Measurements from ENCODE around the gene TNFAIP3.

Gene TNFAIP3

DNA sequence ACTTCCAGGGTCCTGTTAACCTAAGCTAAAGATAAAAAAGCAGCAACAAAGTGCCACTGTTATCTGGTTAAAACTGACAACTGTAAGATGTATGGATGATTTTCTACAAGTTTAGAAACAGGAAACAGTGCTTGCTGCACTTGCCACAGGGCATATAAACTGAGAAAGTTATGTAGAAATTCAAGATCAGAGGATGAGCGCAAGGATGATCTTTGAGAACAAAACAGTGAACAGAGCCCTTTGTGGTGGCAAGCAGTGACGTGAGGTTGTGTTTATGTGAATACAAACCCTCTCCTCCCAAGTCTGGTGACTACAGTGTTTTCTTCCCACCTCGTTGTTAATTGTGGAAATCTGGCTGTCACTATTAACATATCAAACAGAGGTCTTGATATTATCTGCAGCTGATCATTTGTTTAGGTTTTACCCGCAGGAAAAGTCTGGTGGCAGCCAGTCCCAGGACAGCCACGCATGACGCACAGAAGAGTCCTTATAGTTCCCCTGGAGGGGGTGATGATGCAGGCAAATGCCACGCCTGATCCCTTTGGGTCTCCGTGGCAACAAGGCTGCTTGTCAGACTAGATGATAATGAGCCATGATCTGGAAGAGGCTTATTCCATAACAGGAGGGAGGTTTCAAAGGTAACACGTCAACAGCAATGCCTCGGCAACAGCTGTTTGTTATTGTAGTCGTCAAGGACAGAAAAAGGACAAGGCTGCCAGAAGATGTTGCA lies 43.1 kb upstream of the TNFAIP3 start:
- TF ChIP-seq, protein P1, sequence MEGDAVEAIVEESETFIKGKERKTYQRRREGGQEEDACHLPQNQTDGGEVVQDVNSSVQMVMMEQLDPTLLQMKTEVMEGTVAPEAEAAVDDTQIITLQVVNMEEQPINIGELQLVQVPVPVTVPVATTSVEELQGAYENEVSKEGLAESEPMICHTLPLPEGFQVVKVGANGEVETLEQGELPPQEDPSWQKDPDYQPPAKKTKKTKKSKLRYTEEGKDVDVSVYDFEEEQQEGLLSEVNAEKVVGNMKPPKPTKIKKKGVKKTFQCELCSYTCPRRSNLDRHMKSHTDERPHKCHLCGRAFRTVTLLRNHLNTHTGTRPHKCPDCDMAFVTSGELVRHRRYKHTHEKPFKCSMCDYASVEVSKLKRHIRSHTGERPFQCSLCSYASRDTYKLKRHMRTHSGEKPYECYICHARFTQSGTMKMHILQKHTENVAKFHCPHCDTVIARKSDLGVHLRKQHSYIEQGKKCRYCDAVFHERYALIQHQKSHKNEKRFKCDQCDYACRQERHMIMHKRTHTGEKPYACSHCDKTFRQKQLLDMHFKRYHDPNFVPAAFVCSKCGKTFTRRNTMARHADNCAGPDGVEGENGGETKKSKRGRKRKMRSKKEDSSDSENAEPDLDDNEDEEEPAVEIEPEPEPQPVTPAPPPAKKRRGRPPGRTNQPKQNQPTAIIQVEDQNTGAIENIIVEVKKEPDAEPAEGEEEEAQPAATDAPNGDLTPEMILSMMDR (IDR thresholded peaks at IDR 0.05; ENCODE audit: insufficient read depth, low read depth, low read length, missing control alignments): no peak
- no peak overlapping the region for H3K4me3 ChIP-seq (ENCODE audit: low read length)
- DNase-seq (ENCODE audit: low read depth): peak; percentile 72

DNA sequence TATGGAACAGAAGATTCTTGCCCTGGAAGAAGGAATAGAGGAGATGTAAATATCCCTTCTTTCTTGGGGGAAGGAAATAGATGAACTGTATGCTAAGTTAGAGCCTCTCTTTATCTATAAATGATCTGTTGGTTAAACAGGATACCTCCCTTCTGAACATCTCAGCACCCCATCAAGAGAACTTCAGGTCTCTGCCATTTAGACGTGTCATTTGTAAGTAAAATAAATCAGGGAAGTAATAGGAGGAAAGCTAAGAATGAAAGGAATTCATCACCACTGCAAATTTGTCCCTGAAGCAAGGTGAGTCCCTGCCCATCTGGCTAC lies 42.5 kb upstream of the TNFAIP3 start:
- no peak overlapping the region for H3K4me3 ChIP-seq (ENCODE audit: low read length)
- TF ChIP-seq, protein P1 (IDR thresholded peaks at IDR 0.05; ENCODE audit: insufficient read depth, low read depth, low read length, missing control alignments): no peak
- DNase-seq (ENCODE audit: low read depth): no peak

DNA sequence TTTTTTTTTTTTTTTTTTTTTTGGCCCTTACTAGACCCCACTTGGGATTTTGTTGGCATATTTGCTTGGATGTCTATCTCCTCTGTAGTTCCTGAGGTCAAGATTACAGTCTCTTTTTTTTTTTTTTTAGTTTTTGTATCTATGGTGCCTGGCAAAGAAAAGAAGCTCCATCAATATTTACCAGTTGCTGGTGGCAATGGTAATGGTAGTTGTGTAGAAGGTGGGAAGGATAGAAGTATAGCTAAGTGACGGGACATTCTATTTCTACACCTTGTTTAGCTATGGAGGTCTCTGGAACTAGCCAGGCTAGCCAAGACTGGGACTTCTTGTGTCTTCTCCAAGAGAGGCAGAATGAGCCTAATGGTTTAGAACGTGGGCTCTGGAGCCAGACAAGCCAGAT lies 42.2 kb upstream of the TNFAIP3 start:
- no peak overlapping the region for H3K4me3 ChIP-seq (ENCODE audit: low read length)
- TF ChIP-seq, protein P1 (IDR thresholded peaks at IDR 0.05; ENCODE audit: insufficient read depth, low read depth, low read length, missing control alignments): no peak
- no peak for DNase-seq (ENCODE audit: low read depth)

DNA sequence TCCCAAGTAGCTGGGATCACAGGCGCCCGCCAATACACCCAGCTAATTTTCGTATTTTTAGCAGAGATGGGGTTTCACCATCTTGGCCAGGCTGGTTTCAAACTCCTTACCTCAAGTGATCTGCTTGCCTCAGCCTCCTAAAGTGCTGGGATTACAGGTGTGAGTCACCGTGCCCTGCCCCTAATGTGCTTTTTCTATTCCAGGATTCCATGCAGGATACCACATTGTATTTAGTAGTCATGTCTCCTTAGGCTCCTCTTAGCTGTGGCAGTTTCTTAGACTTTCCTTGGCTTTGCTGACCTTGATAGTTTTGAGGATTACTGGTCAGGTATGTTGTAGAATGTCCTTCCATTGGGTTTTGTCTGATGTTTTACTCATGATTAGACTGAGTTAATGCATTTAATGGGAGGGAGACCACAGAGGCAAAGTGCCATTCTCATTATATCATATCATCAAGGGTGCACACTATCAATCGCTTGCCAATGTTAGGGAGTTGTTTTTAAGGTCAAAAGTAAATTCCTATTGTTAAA lies 39.6 kb upstream of the TNFAIP3 start:
- no peak overlapping the region for H3K4me3 ChIP-seq (ENCODE audit: low read length)
- peak; percentile 81 for DNase-seq (ENCODE audit: low read depth)
- TF ChIP-seq, protein P1 (IDR thresholded peaks at IDR 0.05; ENCODE audit: insufficient read depth, low read depth, low read length, missing control alignments): no peak

DNA sequence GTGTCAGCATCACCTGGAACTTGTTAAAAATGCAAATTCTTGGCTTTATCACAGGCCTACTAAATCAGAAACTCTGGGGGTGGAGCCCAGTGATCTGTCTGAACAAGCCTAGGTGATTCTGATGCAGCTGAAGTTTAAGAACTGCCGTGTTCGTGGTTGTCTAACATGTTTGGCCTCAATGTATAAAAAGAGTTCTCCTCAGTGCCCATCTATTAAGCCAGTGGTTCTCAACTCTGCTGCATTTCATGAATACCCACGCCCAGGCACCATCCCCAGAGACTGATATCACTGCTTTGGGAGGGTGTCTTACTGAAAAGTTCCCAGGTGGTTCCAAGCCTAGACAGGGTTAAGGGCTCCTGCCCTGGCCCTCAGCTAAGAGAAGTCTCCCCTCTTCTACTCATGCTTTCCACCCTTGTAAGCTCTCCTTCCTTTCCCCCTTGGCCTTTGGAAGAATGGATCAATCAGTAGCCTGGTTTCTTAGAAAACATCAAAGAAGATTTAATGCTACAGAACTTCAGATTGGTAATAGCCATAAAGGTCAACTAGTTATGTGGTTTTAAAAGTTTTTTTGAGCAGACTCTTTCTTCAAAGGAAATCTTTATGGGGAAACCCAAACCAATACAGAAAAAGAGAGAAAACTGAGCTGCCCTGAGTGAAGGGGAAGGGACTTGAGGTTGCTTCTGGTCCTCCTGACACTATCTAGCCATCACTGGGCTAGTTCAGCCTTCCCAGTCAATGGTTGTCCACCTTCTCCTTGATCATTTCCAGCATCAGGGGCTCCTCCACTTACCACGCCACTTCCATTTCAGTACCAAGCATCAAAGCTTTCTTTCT lies 38.9 kb upstream of the TNFAIP3 start:
- no peak overlapping the region for H3K4me3 ChIP-seq (ENCODE audit: low read length)
- DNase-seq (ENCODE audit: low read depth): peak; percentile 92
- TF ChIP-seq, protein P1 (IDR thresholded peaks at IDR 0.05; ENCODE audit: insufficient read depth, low read depth, low read length, missing control alignments): no peak

DNA sequence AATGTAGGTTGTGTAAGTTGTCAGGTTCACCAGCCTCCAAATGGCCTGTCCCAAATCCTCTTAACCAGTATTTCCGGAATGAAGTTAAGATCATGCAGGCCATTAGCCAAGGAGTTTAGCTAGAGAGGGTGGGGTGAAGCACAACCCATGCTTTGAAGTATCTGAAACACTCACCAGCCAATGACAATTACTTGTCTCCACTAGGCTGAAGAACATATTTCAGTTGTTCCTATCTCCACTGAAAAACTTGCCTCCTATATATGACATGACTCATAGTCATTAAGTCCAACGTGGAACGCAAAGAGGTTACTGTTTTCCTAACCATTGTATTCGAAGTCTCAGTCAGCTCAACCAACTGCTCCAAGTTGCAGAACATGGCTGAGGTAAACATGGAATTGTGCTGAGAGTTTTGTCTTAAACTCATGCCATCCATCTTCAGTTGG lies 37.4 kb upstream of the TNFAIP3 start:
- H3K4me3 ChIP-seq (ENCODE audit: low read length): no peak overlapping the region
- DNase-seq (ENCODE audit: low read depth): peak; percentile 85
- TF ChIP-seq, protein P1 (IDR thresholded peaks at IDR 0.05; ENCODE audit: insufficient read depth, low read depth, low read length, missing control alignments): no peak
